Calu3 (cell line): ENCODE data around the gene LYRM9. TPM values are rescaled to one million over a fixed set of nuclear protein-coding genes. Genes with fewer than 3 reads are reported as not detected.

Experiments
- BruUV-seq: library from RNA; stranded (reverse); fragments of 400-500 nt; replicated peaks from 2 replicates; lab custom pipeline; 2021; lab: Mats Ljungman, UMichigan
- CTCF ChIA-PET: fragments of 300-600 bp; sonication (Branson Sonifier 250); formaldehyde crosslinking; loops from one replicate; lab custom pipeline; 2022; ENCODE audit warnings: antibody characterized with exemption; lab: Charles Lee
- DNase-seq: peaks from one replicate; pipeline ENCODE4 v3.0.0; 2022
- H3K27ac Mint-ChIP-seq: one replicate; pipeline ENCODE4 v1.8.0; 2022; ENCODE audit warnings: mixed read lengths; ENCODE audit not compliant: unreplicated experiment
- H3K27me3 Mint-ChIP-seq: one replicate; pipeline ENCODE4 v1.8.0; 2022; ENCODE audit warnings: mixed read lengths; ENCODE audit not compliant: unreplicated experiment
- H3K36me3 Mint-ChIP-seq: one replicate; pipeline ENCODE4 v1.8.0; 2022; ENCODE audit warnings: mild to moderate bottlenecking, moderate library complexity, mixed read lengths; ENCODE audit not compliant: insufficient read depth, unreplicated experiment
- H3K4me1 Mint-ChIP-seq: one replicate; pipeline ENCODE4 v1.8.0; 2022; ENCODE audit warnings: mild to moderate bottlenecking, low read depth, mixed read lengths; ENCODE audit not compliant: unreplicated experiment
- H3K4me3 Mint-ChIP-seq: one replicate; pipeline ENCODE4 v1.8.0; 2022; ENCODE audit warnings: mild to moderate bottlenecking, low read depth, moderate library complexity, mixed read lengths; ENCODE audit not compliant: unreplicated experiment
- H3K9me3 Mint-ChIP-seq: one replicate; pipeline ENCODE4 v1.8.0; 2022; ENCODE audit warnings: low read depth, mixed read lengths; ENCODE audit not compliant: unreplicated experiment
- CTCF ChIP-seq: fragments of 200-600 bp; IDR thresholded peaks from one replicate; pipeline ENCODE4 v1.8.0; 2022; ENCODE audit warnings: antibody characterized with exemption; ENCODE audit not compliant: unreplicated experiment
- intact Hi-C: fragments of 100-400 bp; cut with micrococcal nuclease; formaldehyde crosslinking; loops from one replicate; pipeline ENCODE4 v1.10.0; 2022; ENCODE audit not compliant: unreplicated experiment
- total RNA-seq: library from RNA; stranded (reverse); gene quantifications from 2 replicates; pipeline ENCODE4 v1.2.3, GENCODE V29; 2022

LYRM9 gene
- total RNA-seq, 1 experiment from 2014 or later: 1.7 TPM

DNA sequence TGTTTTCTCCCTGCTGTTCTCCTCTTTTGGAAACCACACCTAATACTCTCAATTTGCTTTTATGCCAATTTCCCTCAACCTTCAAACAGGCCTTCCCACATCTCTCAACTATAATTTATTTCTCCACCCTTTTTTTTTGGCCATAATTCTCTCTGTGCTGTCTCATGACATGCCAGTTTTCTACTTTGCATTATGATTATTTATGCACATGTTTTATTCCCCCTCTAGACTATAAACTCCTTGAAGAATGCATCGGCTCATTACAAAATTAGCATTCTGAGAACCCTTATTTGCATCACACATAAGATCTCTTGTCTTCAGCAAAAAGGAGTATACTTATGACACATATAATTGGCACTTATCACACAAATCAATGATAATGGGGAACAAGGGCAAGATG is 10.9 kb upstream of the LYRM9 start:
- no peaks in the 10 kb centered on the region for H3K36me3 Mint-ChIP-seq
- CTCF ChIA-PET: no interaction called here
- intact Hi-C loops: no loop called here
- no peak for TF ChIP-seq CTCF
- peaks cover 47% of the 10 kb centered on the region for H3K27me3 Mint-ChIP-seq
- no peak overlapping the region for H3K27ac Mint-ChIP-seq
- no peak for DNase-seq
- H3K4me1 Mint-ChIP-seq: no peaks in the 10 kb centered on the region
- BruUV-seq: no TSS peak
- H3K4me3 Mint-ChIP-seq: no peak overlapping the region
- H3K9me3 Mint-ChIP-seq: no peaks in the 10 kb centered on the region

DNA sequence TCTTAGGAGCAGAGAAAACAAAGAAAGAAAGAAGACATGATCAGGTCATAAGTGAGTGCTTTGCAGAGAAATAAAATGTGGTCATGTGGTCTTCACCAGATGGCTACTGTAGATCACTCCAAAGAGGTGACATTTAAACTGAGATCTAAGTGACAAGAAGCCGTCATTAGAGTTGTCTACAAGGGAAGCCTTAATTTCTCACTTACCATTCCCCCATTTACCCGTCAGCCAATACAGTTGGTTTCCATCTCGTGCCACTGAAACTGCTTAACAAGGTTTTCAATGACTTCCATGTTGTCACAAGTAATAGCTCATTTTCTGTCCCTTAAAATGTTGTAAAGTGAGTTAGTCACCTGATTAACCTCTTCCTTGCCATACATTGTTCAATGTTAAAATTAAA is 6.4 kb upstream of the LYRM9 start:
- CTCF ChIA-PET: no interaction called here
- no TSS peak for BruUV-seq
- Mint-ChIP-seq H3K27me3 (peaks cover 64% of the 10 kb centered on the region), H3K4me3 (no peak overlapping the region), H3K4me1 (no peaks in the 10 kb centered on the region), H3K9me3 (no peaks in the 10 kb centered on the region), H3K27ac (no peak overlapping the region), H3K36me3 (no peaks in the 10 kb centered on the region)
- intact Hi-C loops: loop anchor here (5.0 to 10.0 kb wide), 5 partner anchors 55 to 405 kb away; no protein-coding TSS in a partner anchor
- no peak for DNase-seq
- no peak for TF ChIP-seq CTCF

GRCh38 chr17:27898096-27898495 is 4.9 kb upstream of the LYRM9 start:
- no peak for TF ChIP-seq CTCF
- Mint-ChIP-seq H3K27ac (no peak overlapping the region), H3K27me3 (peaks cover 62% of the 10 kb centered on the region), H3K4me1 (no peaks in the 10 kb centered on the region), H3K36me3 (peaks cover 5% of the 10 kb centered on the region), H3K4me3 (no peak overlapping the region), H3K9me3 (no peaks in the 10 kb centered on the region)
- CTCF ChIA-PET: no interaction called here
- no TSS peak for BruUV-seq
- DNase-seq: no peak
- intact Hi-C loops: loop anchor here (5.0 to 10.0 kb wide), 5 partner anchors 53 to 407 kb away; no protein-coding TSS in a partner anchor

DNA sequence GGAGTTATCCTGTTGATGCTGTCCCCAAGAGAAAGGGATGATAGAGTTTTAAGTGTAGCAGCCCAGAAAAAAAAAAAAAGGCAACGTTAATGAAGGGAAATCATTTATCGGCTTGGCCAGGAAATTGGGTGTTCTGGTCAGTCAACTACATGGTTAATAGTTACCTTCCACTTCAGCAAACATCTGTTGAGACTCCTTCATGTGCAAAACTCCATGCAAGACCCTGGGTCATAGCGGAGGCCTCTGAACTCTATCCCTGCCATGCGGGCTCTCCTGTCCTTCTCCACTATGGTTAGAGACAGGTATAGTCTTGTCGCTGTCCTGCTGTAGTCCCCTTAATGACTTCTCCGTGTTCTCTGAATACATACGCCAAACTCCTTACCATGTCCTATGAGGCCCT is 3.5 kb upstream of the LYRM9 start:
- CTCF ChIA-PET: no interaction called here
- Mint-ChIP-seq H3K9me3 (no peaks in the 10 kb centered on the region), H3K4me3 (no peak overlapping the region), H3K4me1 (no peaks in the 10 kb centered on the region), H3K36me3 (peaks cover 13% of the 10 kb centered on the region), H3K27me3 (peaks cover 62% of the 10 kb centered on the region), H3K27ac (no peak overlapping the region)
- no peak for DNase-seq
- intact Hi-C loops: loop anchor here (5.0 to 10.0 kb wide), 5 partner anchors 52 to 408 kb away; no protein-coding TSS in a partner anchor
- no TSS peak for BruUV-seq
- TF ChIP-seq CTCF: no peak
